Thymus (tissue), 11 donors: ENCODE results near the gene TSPEAR. TPM values are rescaled to one million over a fixed set of nuclear protein-coding genes. Genes with fewer than 3 reads are reported as not detected.

Source experiments
- DNase-seq, 9 donors: peaks; one replicate each; pipeline ENCODE4 v3.0.0-alpha.2; 2013; ENCODE audit warnings: low spot score in 9 of 9, low read depth in 6 of 9, missing footprints in 1 of 9
- H3K27ac ChIP-seq, 2 donors: one replicate each; pipeline ENCODE4 v1.5.1; 2013; ENCODE audit warnings: control low read depth in 1 of 2, low read depth in 1 of 2, low read length in 1 of 2, mild to moderate bottlenecking in 1 of 2, moderate library complexity in 1 of 2
- H3K27me3 ChIP-seq, 2 donors: one replicate each; pipeline ENCODE4 v1.5.1; 2013; ENCODE audit warnings: low read length in 1 of 2; ENCODE audit not compliant: control insufficient read depth in 2 of 2, insufficient read depth in 1 of 2
- H3K36me3 ChIP-seq, 2 donors: one replicate each; pipeline ENCODE4 v1.5.1; 2013; ENCODE audit warnings: low read length in 1 of 2, mild to moderate bottlenecking in 1 of 2, moderate library complexity in 1 of 2; ENCODE audit not compliant: control insufficient read depth in 2 of 2, insufficient read depth in 2 of 2
- H3K4me1 ChIP-seq, 2 donors: one replicate each; pipeline ENCODE4 v1.5.1; 2013; ENCODE audit warnings: low read length in 2 of 2; ENCODE audit not compliant: control insufficient read depth in 2 of 2, insufficient read depth in 2 of 2
- H3K4me3 ChIP-seq, 2 donors: one replicate each; pipeline ENCODE4 v1.5.1; 2013; ENCODE audit warnings: low read length in 2 of 2, control low read depth in 1 of 2, mild to moderate bottlenecking in 1 of 2
- H3K9me3 ChIP-seq, 2 donors: one replicate each; pipeline ENCODE4 v1.5.1; 2013; ENCODE audit warnings: low read length in 1 of 2, mild to moderate bottlenecking in 1 of 2; ENCODE audit not compliant: control insufficient read depth in 2 of 2, insufficient read depth in 1 of 2
- WGBS: extraction: QIAGEN DNeasy Blood & Tissue Kit; methylation state at CpG from one replicate; pipeline ENCODE4 v1.1.7; 2013; 5-methylcytosine and 5-hydroxymethylcytosine counted together
- polyA plus RNA-seq: library from polyadenylated mRNA; stranded (reverse); fragments of 200-250 nt; gene quantifications from one replicate; pipeline ENCODE4 v1.2.3, GENCODE V29; 2013
- total RNA-seq: library from RNA; stranded (reverse); fragments of 120-200 nt; gene quantifications from one replicate; pipeline ENCODE4 v1.2.4, GENCODE V29; 2013
- donor health status: healthy.

The TSPEAR gene
- total and polyA plus RNA-seq, 2 donors = 0.07 to 0.38 TPM

- Histone ChIP-seq H3K36me3 (no peaks in the 10 kb centered on the region), H3K9me3 (peaks cover 1 to 26% of the 10 kb centered on the region in 2 donors), H3K27me3 (peaks cover 0 to 19% of the 10 kb centered on the region in 2 donors), H3K4me3 (no peak overlapping the region), H3K27ac (no peak overlapping the region), H3K4me1 (no peaks in the 10 kb centered on the region)
- WGBS = 88% methylated on average over 13 of the region's 13 CpGs
- DNase-seq = no peak
Measured at GRCh38 chr21:44494956-44495355, 216.4 kb downstream of the TSPEAR start.

- no peak for DNase-seq
- H3K4me1 ChIP-seq = no peaks in the 10 kb centered on the region
- peaks cover 0 to 16% of the 10 kb centered on the region in 2 donors for H3K27me3 ChIP-seq
- no peak overlapping the region for H3K27ac ChIP-seq
- H3K36me3 ChIP-seq = no peaks in the 10 kb centered on the region
- H3K4me3 ChIP-seq = no peak overlapping the region
- H3K9me3 ChIP-seq = peaks cover 1 to 26% of the 10 kb centered on the region in 2 donors
- 97% methylated on average over 17 of the region's 17 CpGs for WGBS
Measured at GRCh38 chr21:44494418-44494817, 217.0 kb downstream of the TSPEAR start.

- 95% methylated on average over 9 of the region's 9 CpGs for WGBS
Measured at GRCh38 chr21:44492567-44493385, 218.6 kb downstream of the TSPEAR start.

GRCh38 chr21:44490816-44491215, 220.6 kb downstream of the TSPEAR start:
- peaks cover 7% of the 10 kb centered on the region in 2 donors for H3K4me1 ChIP-seq
- peaks cover 1 to 31% of the 10 kb centered on the region in 2 donors for H3K9me3 ChIP-seq
- H3K4me3 ChIP-seq = no peak overlapping the region
- H3K36me3 ChIP-seq = no peaks in the 10 kb centered on the region
- WGBS = 95% methylated on average over 9 of the region's 9 CpGs
- peaks cover 0 to 5% of the 10 kb centered on the region in 2 donors for H3K27me3 ChIP-seq
- H3K27ac ChIP-seq = no peak overlapping the region
- DNase-seq = no peak

More at GRCh38 chr21:44492567-44493385, 218.6 kb downstream of the TSPEAR start:
- Histone ChIP-seq H3K36me3 (no peaks in the 10 kb centered on the region), H3K9me3 (peaks cover 1 to 31% of the 10 kb centered on the region in 2 donors), H3K27ac (no peak overlapping the region), H3K27me3 (peaks cover 0 to 13% of the 10 kb centered on the region in 2 donors), H3K4me1 (no peaks in the 10 kb centered on the region), H3K4me3 (no peak overlapping the region)
- no peak for DNase-seq

- WGBS = 97% methylated on average over 19 of the region's 19 CpGs
- Histone ChIP-seq H3K27ac (no peak overlapping the region), H3K9me3 (peaks cover 1 to 31% of the 10 kb centered on the region in 2 donors), H3K4me3 (no peak overlapping the region), H3K27me3 (peaks cover 0 to 7% of the 10 kb centered on the region in 2 donors), H3K4me1 (peaks cover 7 to 11% of the 10 kb centered on the region in 2 donors), H3K36me3 (no peaks in the 10 kb centered on the region)
- DNase-seq = no peak
Measured at GRCh38 chr21:44490405-44490804, 221.0 kb downstream of the TSPEAR start.

GRCh38 chr21:44489962-44490361, 221.4 kb downstream of the TSPEAR start:
- WGBS = 48% methylated on average over 7 of the region's 7 CpGs
- Histone ChIP-seq H3K27ac (no peak overlapping the region), H3K4me1 (peaks cover 7 to 12% of the 10 kb centered on the region in 2 donors), H3K4me3 (no peak overlapping the region), H3K9me3 (peaks cover 1 to 31% of the 10 kb centered on the region in 2 donors), H3K36me3 (no peaks in the 10 kb centered on the region), H3K27me3 (peaks cover 0 to 8% of the 10 kb centered on the region in 2 donors)
- DNase-seq = no peak

GRCh38 chr21:44487831-44488230, 223.5 kb downstream of the TSPEAR start:
- DNase-seq = peak in 1 of 9 donors; percentile 19
- H3K9me3 ChIP-seq = peaks cover 1 to 19% of the 10 kb centered on the region in 2 donors
- peaks cover 0 to 10% of the 10 kb centered on the region in 2 donors for H3K27me3 ChIP-seq
- WGBS = 31% methylated on average over 4 of the region's 4 CpGs
- H3K36me3 ChIP-seq = no peaks in the 10 kb centered on the region
- peaks cover 7 to 12% of the 10 kb centered on the region in 2 donors for H3K4me1 ChIP-seq
- H3K27ac ChIP-seq = no peak overlapping the region
- H3K4me3 ChIP-seq = no peak overlapping the region

GRCh38 chr21:44486302-44486701, 225.1 kb downstream of the TSPEAR start:
- Histone ChIP-seq H3K4me1 (peaks cover 7 to 12% of the 10 kb centered on the region in 2 donors), H3K36me3 (no peaks in the 10 kb centered on the region), H3K4me3 (no peak overlapping the region), H3K27me3 (peaks cover 0 to 10% of the 10 kb centered on the region in 2 donors), H3K27ac (no peak overlapping the region), H3K9me3 (peaks cover 0 to 11% of the 10 kb centered on the region in 2 donors)
- no peak for DNase-seq
- 87% methylated on average over 16 of the region's 16 CpGs for WGBS

GRCh38 chr21:44485796-44486195, 225.6 kb downstream of the TSPEAR start:
- Histone ChIP-seq H3K27ac (no peak overlapping the region), H3K36me3 (no peaks in the 10 kb centered on the region), H3K4me3 (peak overlapping the region in 1 of 2 donors; percentile 18), H3K27me3 (peaks cover 0 to 10% of the 10 kb centered on the region in 2 donors), H3K9me3 (peaks cover 0 to 11% of the 10 kb centered on the region in 2 donors), H3K4me1 (peaks cover 7 to 12% of the 10 kb centered on the region in 2 donors)
- DNase-seq = peak in 3 of 9 donors; percentile 8 to 31 (median 8)
- WGBS = 76% methylated on average over 10 of the region's 10 CpGs
